ENCODE measurements around the gene FGD3.
"Not testable (repeated sequence)": the region's sequence is repeated elsewhere in the genome, so short reads cannot be mapped to it uniquely, and the experiment has no call there.

The FGD3 gene

GRCh38 chr9:92947268-92948037 lies at the start of gene FGD3:
Gene FGD3, plus strand, starts transcription at chr9:92947523. Its CDS starts 28,734 bp downstream, at chr9:92976257.
- H3K4me3 ChIP-seq (replicated peaks; ENCODE audit: low read depth, low read length), result peak within 1 kb of the TSS; percentile 20
- no peak for TF ChIP-seq CTCF (IDR thresholded peaks at IDR 0.05; ENCODE audit: low read depth, low read length, missing control alignments)
- no peak for DNase-seq (ENCODE audit: extremely low read depth, low read depth)

GRCh38 chr9:92905137-92905536 lies 42.2 kb upstream of the FGD3 start:
- H3K4me3 ChIP-seq (replicated peaks; ENCODE audit: low read depth, low read length); DNase-seq (ENCODE audit: extremely low read depth, low read depth): not testable (repeated sequence)

- no peak for DNase-seq (ENCODE audit: extremely low read depth, low read depth)
Observed at GRCh38 chr9:92911511-92912475, 35.5 kb upstream of the FGD3 start.

GRCh38 chr9:92917176-92917800 lies 30.0 kb upstream of the FGD3 start:
- no peak for TF ChIP-seq CTCF (IDR thresholded peaks at IDR 0.05; ENCODE audit: low read depth, low read length, missing control alignments)
- DNase-seq (ENCODE audit: extremely low read depth, low read depth), result no peak
- H3K4me3 ChIP-seq (replicated peaks; ENCODE audit: low read depth, low read length), result no peak overlapping the region

More at GRCh38 chr9:92911511-92912475, 35.5 kb upstream of the FGD3 start:
- no peak overlapping the region for H3K4me3 ChIP-seq (replicated peaks; ENCODE audit: low read depth, low read length)
- no peak for TF ChIP-seq CTCF (IDR thresholded peaks at IDR 0.05; ENCODE audit: low read depth, low read length, missing control alignments)

GRCh38 chr9:92920437-92920836 lies 26.9 kb upstream of the FGD3 start:
- no peak for TF ChIP-seq CTCF (IDR thresholded peaks at IDR 0.05; ENCODE audit: low read depth, low read length, missing control alignments)
- DNase-seq (ENCODE audit: extremely low read depth, low read depth), result no peak
- H3K4me3 ChIP-seq (replicated peaks; ENCODE audit: low read depth, low read length), result no peak overlapping the region

- no peak overlapping the region for H3K4me3 ChIP-seq (replicated peaks; ENCODE audit: low read depth, low read length)
- DNase-seq (ENCODE audit: extremely low read depth, low read depth), result no peak
- no peak for TF ChIP-seq CTCF (IDR thresholded peaks at IDR 0.05; ENCODE audit: low read depth, low read length, missing control alignments)
Observed at GRCh38 chr9:92931606-92932005, 15.7 kb upstream of the FGD3 start.

Measured in HFF-Myc (cell line).